Sigmoid colon (tissue), 3 donors: ENCODE measurements around the gene CSNK1D.

ENCODE experiments used
- POLR2A ChIP-seq, 2 donors: fragments of 450-650 bp; IDR thresholded peaks; one replicate each; pipeline ENCODE4 v1.6.1; 2016; ENCODE audit warnings: antibody characterized with exemption in 2 of 2, mild to moderate bottlenecking in 2 of 2, moderate library complexity in 2 of 2
- TF ChIP-seq, protein P1 (sequence below), 4 experiments: fragments of 450-650 bp in 3 of 4; fragments of 200-600 bp in 1 of 4; IDR thresholded peaks; one replicate each; pipeline ENCODE4 v1.5.1; 2016 to 2019; ENCODE audit warnings: antibody characterized with exemption in 4 of 4, mild to moderate bottlenecking in 3 of 4, moderate library complexity in 2 of 4

DNA sequence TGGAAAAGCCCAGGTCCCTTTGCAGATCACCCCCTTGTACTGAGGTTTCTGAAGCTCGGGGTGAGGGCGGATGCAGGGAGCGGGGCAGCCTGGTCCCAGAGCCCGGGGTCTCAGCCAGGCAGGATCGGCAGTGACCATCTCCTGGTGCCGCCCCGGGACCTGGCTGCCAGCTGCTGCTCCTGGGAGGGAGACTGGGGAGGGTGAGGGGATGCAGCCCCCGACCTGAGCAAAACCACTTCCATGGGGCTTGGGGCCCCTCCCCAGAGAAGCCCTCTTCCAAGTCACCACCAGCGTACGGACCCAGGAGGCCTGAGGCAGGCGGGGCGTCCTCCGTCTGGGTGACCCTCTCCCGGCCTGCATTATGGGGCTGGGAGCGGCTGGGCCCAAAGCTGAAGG lies 29.1 kb upstream of the CSNK1D start:
- TF ChIP-seq, protein P1, sequence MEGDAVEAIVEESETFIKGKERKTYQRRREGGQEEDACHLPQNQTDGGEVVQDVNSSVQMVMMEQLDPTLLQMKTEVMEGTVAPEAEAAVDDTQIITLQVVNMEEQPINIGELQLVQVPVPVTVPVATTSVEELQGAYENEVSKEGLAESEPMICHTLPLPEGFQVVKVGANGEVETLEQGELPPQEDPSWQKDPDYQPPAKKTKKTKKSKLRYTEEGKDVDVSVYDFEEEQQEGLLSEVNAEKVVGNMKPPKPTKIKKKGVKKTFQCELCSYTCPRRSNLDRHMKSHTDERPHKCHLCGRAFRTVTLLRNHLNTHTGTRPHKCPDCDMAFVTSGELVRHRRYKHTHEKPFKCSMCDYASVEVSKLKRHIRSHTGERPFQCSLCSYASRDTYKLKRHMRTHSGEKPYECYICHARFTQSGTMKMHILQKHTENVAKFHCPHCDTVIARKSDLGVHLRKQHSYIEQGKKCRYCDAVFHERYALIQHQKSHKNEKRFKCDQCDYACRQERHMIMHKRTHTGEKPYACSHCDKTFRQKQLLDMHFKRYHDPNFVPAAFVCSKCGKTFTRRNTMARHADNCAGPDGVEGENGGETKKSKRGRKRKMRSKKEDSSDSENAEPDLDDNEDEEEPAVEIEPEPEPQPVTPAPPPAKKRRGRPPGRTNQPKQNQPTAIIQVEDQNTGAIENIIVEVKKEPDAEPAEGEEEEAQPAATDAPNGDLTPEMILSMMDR (IDR thresholded peaks at IDR 0.05) = no peak
- TF ChIP-seq POLR2A (IDR thresholded peaks at IDR 0.05) = no peak
